ENCODE measurements around the gene SORCS1.

GRCh38 chr10:106900016-106900652 lies 264.4 kb downstream of the SORCS1 start:
- TF ChIP-seq, protein P1, sequence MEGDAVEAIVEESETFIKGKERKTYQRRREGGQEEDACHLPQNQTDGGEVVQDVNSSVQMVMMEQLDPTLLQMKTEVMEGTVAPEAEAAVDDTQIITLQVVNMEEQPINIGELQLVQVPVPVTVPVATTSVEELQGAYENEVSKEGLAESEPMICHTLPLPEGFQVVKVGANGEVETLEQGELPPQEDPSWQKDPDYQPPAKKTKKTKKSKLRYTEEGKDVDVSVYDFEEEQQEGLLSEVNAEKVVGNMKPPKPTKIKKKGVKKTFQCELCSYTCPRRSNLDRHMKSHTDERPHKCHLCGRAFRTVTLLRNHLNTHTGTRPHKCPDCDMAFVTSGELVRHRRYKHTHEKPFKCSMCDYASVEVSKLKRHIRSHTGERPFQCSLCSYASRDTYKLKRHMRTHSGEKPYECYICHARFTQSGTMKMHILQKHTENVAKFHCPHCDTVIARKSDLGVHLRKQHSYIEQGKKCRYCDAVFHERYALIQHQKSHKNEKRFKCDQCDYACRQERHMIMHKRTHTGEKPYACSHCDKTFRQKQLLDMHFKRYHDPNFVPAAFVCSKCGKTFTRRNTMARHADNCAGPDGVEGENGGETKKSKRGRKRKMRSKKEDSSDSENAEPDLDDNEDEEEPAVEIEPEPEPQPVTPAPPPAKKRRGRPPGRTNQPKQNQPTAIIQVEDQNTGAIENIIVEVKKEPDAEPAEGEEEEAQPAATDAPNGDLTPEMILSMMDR (IDR thresholded peaks at IDR 0.05; ENCODE audit: poor library complexity), result no peak
- no peak for TF ChIP-seq EZH2 (IDR thresholded peaks at IDR 0.05; ENCODE audit: borderline replicate concordance)
